Panc1 (cell line): Measurements from ENCODE around the gene DCP1A. TPM values are rescaled to one million over a fixed set of nuclear protein-coding genes. Genes with fewer than 3 reads are reported as not detected.

Source experiments
- ATAC-seq: fragments of 200-7000 bp; cut with Tn5 transposase; 2 replicates; pipeline ENCODE4 v1.9.1; 2020; ENCODE audit warnings: mild to moderate bottlenecking, moderate library complexity
- BruUV-seq: library from RNA; stranded (reverse); fragments of 400-500 nt; replicated peaks from 2 replicates; lab custom pipeline; 2021; lab: Mats Ljungman, UMichigan
- CTCF ChIA-PET: fragments of 300-600 bp; sonication (Branson Sonifier 250); formaldehyde crosslinking; loops from one replicate; lab custom pipeline; 2022; ENCODE audit warnings: antibody characterized with exemption; lab: Charles Lee
- POLR2A ChIA-PET: fragments of 300-600 bp; sonication (Branson Sonifier 250); formaldehyde crosslinking; loops from one replicate; lab custom pipeline; 2022; ENCODE audit warnings: antibody characterized with exemption; lab: Charles Lee
- DNase-seq: peaks from one replicate; pipeline ENCODE4 v3.0.0-alpha.2; 2010; ENCODE audit warnings: low read depth, low spot score
- H3K27ac ChIP-seq: 2 replicates; pipeline ENCODE4 v1.5.1; 2011; ENCODE audit warnings: mild to moderate bottlenecking, low read length, inconsistent platforms
- H3K27me3 ChIP-seq: fragments of 200-500 bp; sonication (Bioruptor generic); 2 replicates; pipeline ENCODE4 v1.6.0; 2014; ENCODE audit warnings: low read length, inconsistent platforms; ENCODE audit not compliant: control insufficient read depth, insufficient read depth
- H3K36me3 ChIP-seq: fragments of 200-500 bp; sonication (Bioruptor generic); 2 replicates; pipeline ENCODE4 v1.5.1; 2014; ENCODE audit warnings: inconsistent platforms, mild to moderate bottlenecking, low read length, moderate library complexity; ENCODE audit not compliant: control insufficient read depth, insufficient read depth
- H3K4me1 ChIP-seq: 2 replicates; pipeline ENCODE4 v1.5.1; 2011; ENCODE audit warnings: inconsistent platforms, mild to moderate bottlenecking, low read length, moderate library complexity; ENCODE audit not compliant: control insufficient read depth, insufficient read depth
- H3K4me3 ChIP-seq, 2 experiments: 2 replicates each; pipeline ENCODE4 v1.5.1; 2011 to 2012; ENCODE audit warnings: low read depth in 2 of 2, low read length in 2 of 2, mild to moderate bottlenecking in 2 of 2, inconsistent platforms in 1 of 2, moderate library complexity in 1 of 2
- H3K9me3 ChIP-seq: fragments of 200-500 bp; sonication (Bioruptor generic); 2 replicates; pipeline ENCODE4 v1.5.1; 2014; ENCODE audit warnings: low read depth, mild to moderate bottlenecking, inconsistent platforms, low read length, moderate library complexity; ENCODE audit not compliant: control insufficient read depth, insufficient read depth
- CTCF ChIP-seq: fragments of 450-650 bp; IDR thresholded peaks from 2 replicates; pipeline ENCODE4 v1.5.1; 2017; ENCODE audit warnings: mild to moderate bottlenecking
- POLR2AphosphoS5 ChIP-seq: IDR thresholded peaks from 2 replicates; pipeline ENCODE4 v1.6.1; 2012; ENCODE audit warnings: mild to moderate bottlenecking, low read depth, low read length, moderate library complexity
- REST ChIP-seq, 2 experiments: IDR thresholded peaks; 2 replicates each; pipeline ENCODE4 v1.6.1; 2011 to 2012; ENCODE audit warnings: low read depth in 2 of 2, control low read depth in 1 of 2, low read length in 1 of 2, mild to moderate bottlenecking in 1 of 2, moderate library complexity in 1 of 2; ENCODE audit not compliant: insufficient read depth in 1 of 2
- SIN3A ChIP-seq: IDR thresholded peaks from 2 replicates; pipeline ENCODE4 v1.6.1; 2012; ENCODE audit warnings: low read depth, mild to moderate bottlenecking, low read length, moderate library complexity, borderline replicate concordance; ENCODE audit not compliant: insufficient read depth
- TCF7L2 ChIP-seq: IDR thresholded peaks from 2 replicates; pipeline ENCODE4 v1.6.1; 2011; ENCODE audit warnings: mild to moderate bottlenecking, low read depth, low read length, inconsistent platforms
- in situ Hi-C: cut with HindIII; loops from 2 replicates; pipeline ENCODE4 v1.10.0; 2016; ENCODE audit warnings: low sequenced_read_pairs, low pct_unique_long_range_greater_than_20kb
- intact Hi-C: fragments of 100-400 bp; cut with micrococcal nuclease; formaldehyde crosslinking; loops from one replicate; pipeline ENCODE4 v1.10.0; 2022; ENCODE audit not compliant: unreplicated experiment
- total RNA-seq: library from RNA; stranded (reverse); gene quantifications from one replicate; pipeline ENCODE4 v1.2.1, GENCODE V29; 2021; ENCODE audit not compliant: unreplicated experiment

Gene DCP1A
- total RNA-seq, 1 experiment from 2014 or later, result 14.4 TPM

DNA sequence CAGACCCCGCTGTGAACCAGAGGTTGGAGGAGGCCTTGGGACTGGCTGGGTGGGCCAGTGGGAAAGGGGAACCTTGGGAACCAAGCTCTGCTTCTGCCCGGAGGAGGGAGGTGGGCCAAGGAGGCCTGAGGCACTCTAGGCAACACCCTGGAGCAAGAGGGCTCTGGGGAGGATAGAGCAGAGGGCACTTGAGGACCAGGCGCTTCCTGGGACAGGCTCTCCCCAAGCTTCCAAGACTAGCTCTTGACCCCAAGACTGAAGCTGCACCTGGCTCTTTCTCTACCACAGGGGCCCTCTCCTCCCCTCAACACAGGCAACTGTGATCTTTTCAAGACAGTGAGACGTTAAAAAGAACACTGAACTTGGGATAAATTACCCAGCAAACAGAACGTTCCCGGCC, 111.8 kb downstream of the DCP1A start:
- intact Hi-C loops (no loop called here), in situ Hi-C loops (no loop called here)
- H3K4me1 ChIP-seq, result peaks cover 31% of the 10 kb centered on the region
- H3K4me3 ChIP-seq, result no peak overlapping the region
- ChIA-PET POLR2A (no interaction called here), CTCF (no interaction called here)
- TF ChIP-seq POLR2AphosphoS5 (no peak), SIN3A (no peak), CTCF (no peak), REST (IDR thresholded peaks at IDR 0.05; ENCODE audit: insufficient read depth in 1 of 2, low read depth in 2 of 2, low read length in 1 of 2) (no peak), TCF7L2 (no peak)
- H3K36me3 ChIP-seq, result peaks cover 5% of the 10 kb centered on the region; the same call in 1 of the 2 replicates
- no TSS peak for BruUV-seq
- H3K27ac ChIP-seq, result no peak overlapping the region
- H3K27me3 ChIP-seq, result no peaks in the 10 kb centered on the region
- H3K9me3 ChIP-seq, result no peaks in the 10 kb centered on the region
- ATAC-seq (no peak), DNase-seq (no peak)

GRCh38 chr3:53234841-53235232, 112.5 kb downstream of the DCP1A start:
- POLR2A ChIA-PET, result no interaction called here
- CTCF ChIA-PET, result no interaction called here
- Histone ChIP-seq H3K4me3 (no peak overlapping the region), H3K9me3 (no peaks in the 10 kb centered on the region), H3K27ac (no peak overlapping the region), H3K36me3 (peaks cover 5% of the 10 kb centered on the region; the same call in 1 of the 2 replicates), H3K27me3 (no peaks in the 10 kb centered on the region), H3K4me1 (peaks cover 26% of the 10 kb centered on the region)
- TF ChIP-seq TCF7L2 (no peak), CTCF (no peak), POLR2AphosphoS5 (no peak), REST (IDR thresholded peaks at IDR 0.05; ENCODE audit: insufficient read depth in 1 of 2, low read depth in 2 of 2, low read length in 1 of 2) (no peak), SIN3A (no peak)
- BruUV-seq, result no TSS peak
- intact Hi-C loops, result no loop called here
- in situ Hi-C loops, result no loop called here
- DNase-seq, result no peak
- ATAC-seq, result no peak
